Hepatocyte (in vitro differentiated cells): Measurements from ENCODE around the gene RASAL1. TPM values are rescaled to one million over a fixed set of nuclear protein-coding genes. Genes with fewer than 3 reads are reported as not detected.

Experiments used
- DNase-seq: peaks from one replicate; pipeline ENCODE4 v3.0.0-alpha.2; 2016; ENCODE audit warnings: low spot score
- H2AFZ ChIP-seq: fragments of 200-600 bp; sonication (generic); 2 replicates; pipeline ENCODE4 v1.6.0; 2016; ENCODE audit warnings: antibody characterized with exemption, mild to moderate bottlenecking
- H3K27ac ChIP-seq: fragments of 200-600 bp; sonication (generic); 2 replicates; pipeline ENCODE4 v1.5.1; 2016; ENCODE audit warnings: mild to moderate bottlenecking
- H3K27me3 ChIP-seq: fragments of 200-600 bp; sonication (generic); 2 replicates; pipeline ENCODE4 v1.6.1; 2016
- H3K36me3 ChIP-seq: fragments of 200-600 bp; sonication (generic); replicated peaks from 2 replicates; pipeline ENCODE4 v1.5.1; 2016; ENCODE audit warnings: low read depth; ENCODE audit not compliant: insufficient read depth
- H3K4me1 ChIP-seq: fragments of 200-600 bp; sonication (generic); 2 replicates; pipeline ENCODE4 v1.5.1; 2016; ENCODE audit warnings: mild to moderate bottlenecking, moderate library complexity; ENCODE audit not compliant: insufficient read depth
- H3K4me2 ChIP-seq: fragments of 200-600 bp; sonication (generic); 2 replicates; pipeline ENCODE4 v1.6.0; 2016
- H3K4me3 ChIP-seq: fragments of 200-600 bp; sonication (generic); 2 replicates; pipeline ENCODE4 v1.5.1; 2016; ENCODE audit warnings: mild to moderate bottlenecking
- H3K79me2 ChIP-seq: fragments of 200-600 bp; sonication (generic); 2 replicates; pipeline ENCODE4 v1.6.0; 2017; ENCODE audit warnings: mild to moderate bottlenecking
- H3K9me2 ChIP-seq: fragments of 200-600 bp; sonication (generic); replicated peaks from 2 replicates; pipeline ENCODE4 v1.6.0; 2017; ENCODE audit warnings: mild to moderate bottlenecking; ENCODE audit not compliant: insufficient read depth
- H3K9me3 ChIP-seq: fragments of 200-600 bp; sonication (generic); 2 replicates; pipeline ENCODE4 v1.5.1; 2016; ENCODE audit warnings: low read depth, mild to moderate bottlenecking
- H4K20me1 ChIP-seq: fragments of 200-600 bp; sonication (generic); 2 replicates; pipeline ENCODE4 v1.6.0; 2016; ENCODE audit warnings: mild to moderate bottlenecking; ENCODE audit not compliant: insufficient read depth, poor library complexity, severe bottlenecking
- CTCF ChIP-seq: fragments of 200-600 bp; sonication (generic); IDR thresholded peaks from 2 replicates; pipeline ENCODE4 v1.5.1; 2016; ENCODE audit warnings: antibody characterized with exemption, mild to moderate bottlenecking; ENCODE audit not compliant: poor library complexity
- EZH2 ChIP-seq: fragments of 200-600 bp; sonication (generic); IDR thresholded peaks from 2 replicates; pipeline ENCODE4 v1.6.1; 2016; ENCODE audit warnings: antibody characterized with exemption, mild to moderate bottlenecking, borderline replicate concordance
- EZH2phosphoT487 ChIP-seq: fragments of 200-600 bp; sonication (generic); IDR thresholded peaks from one replicate; pipeline ENCODE4 v1.6.1; 2018; ENCODE audit warnings: antibody characterized with exemption, mild to moderate bottlenecking, low read depth, moderate library complexity; ENCODE audit not compliant: unreplicated experiment, severe bottlenecking
- WGBS: methylation state at CpG from one replicate; pipeline ENCODE4 v1.1.6; 2016; ENCODE audit warnings: low lambda C conversion rate; ENCODE audit errors: missing lambda C conversion rate; 5-methylcytosine and 5-hydroxymethylcytosine counted together
- polyA plus RNA-seq: library from polyadenylated mRNA; unstranded; fragments of >200 nt; fragmentation: Nextera tagmentation; extraction: Ambion mirVana; gene quantifications from 2 replicates; pipeline ENCODE4 v1.2.1, GENCODE V29; 2016
- total RNA-seq: library from RNA; depleted of rRNA; stranded (reverse); fragments of >200 nt; gene quantifications from 2 replicates; pipeline ENCODE4 v1.2.3, GENCODE V29; 2014

RASAL1 gene
- total and polyA plus RNA-seq, 2 experiments from 2014 or later: 0.74 TPM; not detected in 1

- peak; percentile 85 for TF ChIP-seq EZH2
- TF ChIP-seq EZH2phosphoT487: peak; percentile 25
- TF ChIP-seq CTCF: no peak
- 2% methylated on average over 24 of the region's 94 CpGs for WGBS
- peak within 1 kb of the TSS; percentile 49 for H2AFZ ChIP-seq
These were observed 78.7 kb downstream of the RASAL1 start, which contains the start of gene DTX1 for GRCh38 chr12:113056631-113057488. DTX1 (plus strand) TSS chr12:113056730; CDS start chr12:113058193, 1,463 bp downstream.

DNA sequence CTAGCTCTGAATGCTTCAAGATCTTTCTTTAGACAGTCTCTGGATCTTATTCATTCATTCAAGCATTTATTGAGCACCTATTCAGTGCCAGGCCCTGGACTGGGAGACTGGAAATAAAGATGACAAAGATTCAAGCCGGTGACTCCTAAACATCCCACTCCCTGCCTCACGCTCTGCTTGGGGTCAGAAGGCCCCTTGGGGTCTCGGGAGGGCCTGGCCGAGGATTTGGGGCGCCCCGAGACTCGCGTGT is 79.3 kb downstream of the RASAL1 start:
- TF ChIP-seq EZH2: no peak
- no peak for TF ChIP-seq EZH2phosphoT487
- no peak for TF ChIP-seq CTCF
- Histone ChIP-seq H3K9me2 (no peaks in the 10 kb centered on the region), H3K36me3 (no peaks in the 10 kb centered on the region), H3K9me3 (no peaks in the 10 kb centered on the region), H3K4me1 (no peaks in the 10 kb centered on the region), H3K4me2 (peak overlapping the region; percentile 93), H2AFZ (peak overlapping the region; percentile 49), H3K27me3 (peaks cover 77% of the 10 kb centered on the region), H4K20me1 (no peaks in the 10 kb centered on the region), H3K79me2 (no peaks in the 10 kb centered on the region), H3K4me3 (no peak overlapping the region), H3K27ac (no peak overlapping the region)
- WGBS: 22% methylated on average over 8 of the region's 8 CpGs
- no peak for DNase-seq

More at GRCh38 chr12:113056631-113057488, 78.7 kb downstream of the RASAL1 start, which contains the start of gene DTX1:
- H3K9me3 ChIP-seq: no peaks in the 10 kb centered on the region
- no peaks in the 10 kb centered on the region for H3K9me2 ChIP-seq
- no peaks in the 10 kb centered on the region for H3K4me1 ChIP-seq
- no peak within 1 kb of the TSS for H3K27ac ChIP-seq
- H3K36me3 ChIP-seq: no peaks in the 10 kb centered on the region
- H4K20me1 ChIP-seq: no peaks in the 10 kb centered on the region
- H3K79me2 ChIP-seq: no peaks in the 10 kb centered on the region
- peaks cover 73% of the 10 kb centered on the region for H3K27me3 ChIP-seq
- peak within 1 kb of the TSS; percentile 26 for H3K4me3 ChIP-seq
- DNase-seq: no peak
- H3K4me2 ChIP-seq: peak within 1 kb of the TSS; percentile 93

DNA sequence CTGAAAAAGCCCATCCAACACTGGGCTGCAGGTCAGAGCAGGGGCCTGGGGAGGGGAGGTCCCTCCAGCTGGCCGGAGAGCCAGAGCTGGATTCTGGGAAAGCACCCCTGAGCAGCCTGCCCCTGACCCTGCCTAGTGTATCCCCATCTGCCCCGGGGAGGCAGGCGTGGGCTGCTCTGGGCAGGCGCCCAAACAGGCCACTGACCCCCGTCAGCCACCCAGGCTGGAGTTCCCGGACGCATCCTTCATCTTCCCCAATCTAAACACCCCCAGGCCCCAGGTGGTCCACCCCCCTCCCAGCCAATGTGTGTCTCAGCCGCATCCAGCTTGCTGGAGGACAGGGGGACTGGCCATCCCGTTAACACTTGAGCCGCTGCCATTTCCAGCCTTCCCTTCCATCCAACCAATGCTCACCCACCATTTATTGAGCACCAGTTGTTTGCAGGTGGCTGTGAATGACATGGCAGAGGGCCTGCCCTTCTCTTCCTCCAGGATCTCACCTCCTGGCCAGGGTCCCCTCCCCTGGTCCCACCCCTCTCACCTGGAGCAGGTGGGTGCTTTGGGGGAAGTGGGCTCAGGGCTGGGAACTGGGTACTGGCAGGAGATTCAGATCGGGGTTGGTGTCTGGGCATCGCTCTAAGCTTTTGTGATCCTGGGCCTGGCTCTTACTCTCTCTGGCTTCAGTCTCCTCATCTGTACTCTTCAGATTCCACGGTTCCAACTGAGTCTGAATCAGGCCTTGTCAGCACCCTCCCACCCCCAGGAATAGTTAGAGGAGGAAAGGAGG is 79.8 kb downstream of the RASAL1 start:
- Histone ChIP-seq H3K4me2 (peak overlapping the region; percentile 93), H2AFZ (no peak overlapping the region), H3K27ac (no peak overlapping the region), H3K36me3 (no peaks in the 10 kb centered on the region), H3K9me3 (no peaks in the 10 kb centered on the region), H3K27me3 (peaks cover 81% of the 10 kb centered on the region), H3K79me2 (no peaks in the 10 kb centered on the region), H3K4me3 (no peak overlapping the region), H3K4me1 (no peaks in the 10 kb centered on the region), H4K20me1 (no peaks in the 10 kb centered on the region), H3K9me2 (no peaks in the 10 kb centered on the region)
- DNase-seq: no peak
- WGBS: 75% methylated on average over 13 of the region's 13 CpGs
- TF ChIP-seq CTCF: no peak
- no peak for TF ChIP-seq EZH2phosphoT487
- no peak for TF ChIP-seq EZH2
